ENCODE results near the gene WASL.

DNA sequence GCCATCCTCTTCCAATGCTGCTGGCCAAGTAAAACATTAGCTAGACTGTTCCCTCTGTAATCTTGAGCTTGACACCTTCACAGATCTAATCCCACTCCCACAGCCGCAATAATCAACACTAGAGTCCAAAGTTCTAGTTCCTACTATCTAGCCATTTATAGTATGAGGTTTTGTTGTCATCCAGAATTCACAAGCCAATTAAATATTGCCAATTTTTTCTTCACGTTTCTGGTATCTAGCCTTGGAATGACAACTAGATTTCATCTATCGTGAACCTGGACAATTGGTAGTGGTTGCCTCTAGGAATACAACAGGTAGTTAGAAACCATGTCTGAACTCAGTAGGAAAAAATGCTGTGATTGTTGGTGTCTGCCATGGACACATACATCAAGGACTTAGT, 10.4 kb downstream of the WASL start:
- TF ChIP-seq, protein P1, sequence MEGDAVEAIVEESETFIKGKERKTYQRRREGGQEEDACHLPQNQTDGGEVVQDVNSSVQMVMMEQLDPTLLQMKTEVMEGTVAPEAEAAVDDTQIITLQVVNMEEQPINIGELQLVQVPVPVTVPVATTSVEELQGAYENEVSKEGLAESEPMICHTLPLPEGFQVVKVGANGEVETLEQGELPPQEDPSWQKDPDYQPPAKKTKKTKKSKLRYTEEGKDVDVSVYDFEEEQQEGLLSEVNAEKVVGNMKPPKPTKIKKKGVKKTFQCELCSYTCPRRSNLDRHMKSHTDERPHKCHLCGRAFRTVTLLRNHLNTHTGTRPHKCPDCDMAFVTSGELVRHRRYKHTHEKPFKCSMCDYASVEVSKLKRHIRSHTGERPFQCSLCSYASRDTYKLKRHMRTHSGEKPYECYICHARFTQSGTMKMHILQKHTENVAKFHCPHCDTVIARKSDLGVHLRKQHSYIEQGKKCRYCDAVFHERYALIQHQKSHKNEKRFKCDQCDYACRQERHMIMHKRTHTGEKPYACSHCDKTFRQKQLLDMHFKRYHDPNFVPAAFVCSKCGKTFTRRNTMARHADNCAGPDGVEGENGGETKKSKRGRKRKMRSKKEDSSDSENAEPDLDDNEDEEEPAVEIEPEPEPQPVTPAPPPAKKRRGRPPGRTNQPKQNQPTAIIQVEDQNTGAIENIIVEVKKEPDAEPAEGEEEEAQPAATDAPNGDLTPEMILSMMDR (IDR thresholded peaks at IDR 0.05): no peak
- TF ChIP-seq, protein P2, sequence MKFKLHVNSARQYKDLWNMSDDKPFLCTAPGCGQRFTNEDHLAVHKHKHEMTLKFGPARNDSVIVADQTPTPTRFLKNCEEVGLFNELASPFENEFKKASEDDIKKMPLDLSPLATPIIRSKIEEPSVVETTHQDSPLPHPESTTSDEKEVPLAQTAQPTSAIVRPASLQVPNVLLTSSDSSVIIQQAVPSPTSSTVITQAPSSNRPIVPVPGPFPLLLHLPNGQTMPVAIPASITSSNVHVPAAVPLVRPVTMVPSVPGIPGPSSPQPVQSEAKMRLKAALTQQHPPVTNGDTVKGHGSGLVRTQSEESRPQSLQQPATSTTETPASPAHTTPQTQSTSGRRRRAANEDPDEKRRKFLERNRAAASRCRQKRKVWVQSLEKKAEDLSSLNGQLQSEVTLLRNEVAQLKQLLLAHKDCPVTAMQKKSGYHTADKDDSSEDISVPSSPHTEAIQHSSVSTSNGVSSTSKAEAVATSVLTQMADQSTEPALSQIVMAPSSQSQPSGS (CRISPR knock-in tag; IDR thresholded peaks at IDR 0.05; ENCODE audit: borderline replicate concordance, low read depth): no peak
- no peak for TF ChIP-seq GRHL2 (CRISPR knock-in tag; IDR thresholded peaks at IDR 0.05; ENCODE audit: insufficient replicate concordance, severe bottlenecking)
- TF ChIP-seq, protein P3, sequence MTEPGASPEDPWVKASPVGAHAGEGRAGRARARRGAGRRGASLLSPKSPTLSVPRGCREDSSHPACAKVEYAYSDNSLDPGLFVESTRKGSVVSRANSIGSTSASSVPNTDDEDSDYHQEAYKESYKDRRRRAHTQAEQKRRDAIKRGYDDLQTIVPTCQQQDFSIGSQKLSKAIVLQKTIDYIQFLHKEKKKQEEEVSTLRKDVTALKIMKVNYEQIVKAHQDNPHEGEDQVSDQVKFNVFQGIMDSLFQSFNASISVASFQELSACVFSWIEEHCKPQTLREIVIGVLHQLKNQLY (CRISPR knock-in tag; IDR thresholded peaks at IDR 0.05): no peak
- TF ChIP-seq, protein P4, sequence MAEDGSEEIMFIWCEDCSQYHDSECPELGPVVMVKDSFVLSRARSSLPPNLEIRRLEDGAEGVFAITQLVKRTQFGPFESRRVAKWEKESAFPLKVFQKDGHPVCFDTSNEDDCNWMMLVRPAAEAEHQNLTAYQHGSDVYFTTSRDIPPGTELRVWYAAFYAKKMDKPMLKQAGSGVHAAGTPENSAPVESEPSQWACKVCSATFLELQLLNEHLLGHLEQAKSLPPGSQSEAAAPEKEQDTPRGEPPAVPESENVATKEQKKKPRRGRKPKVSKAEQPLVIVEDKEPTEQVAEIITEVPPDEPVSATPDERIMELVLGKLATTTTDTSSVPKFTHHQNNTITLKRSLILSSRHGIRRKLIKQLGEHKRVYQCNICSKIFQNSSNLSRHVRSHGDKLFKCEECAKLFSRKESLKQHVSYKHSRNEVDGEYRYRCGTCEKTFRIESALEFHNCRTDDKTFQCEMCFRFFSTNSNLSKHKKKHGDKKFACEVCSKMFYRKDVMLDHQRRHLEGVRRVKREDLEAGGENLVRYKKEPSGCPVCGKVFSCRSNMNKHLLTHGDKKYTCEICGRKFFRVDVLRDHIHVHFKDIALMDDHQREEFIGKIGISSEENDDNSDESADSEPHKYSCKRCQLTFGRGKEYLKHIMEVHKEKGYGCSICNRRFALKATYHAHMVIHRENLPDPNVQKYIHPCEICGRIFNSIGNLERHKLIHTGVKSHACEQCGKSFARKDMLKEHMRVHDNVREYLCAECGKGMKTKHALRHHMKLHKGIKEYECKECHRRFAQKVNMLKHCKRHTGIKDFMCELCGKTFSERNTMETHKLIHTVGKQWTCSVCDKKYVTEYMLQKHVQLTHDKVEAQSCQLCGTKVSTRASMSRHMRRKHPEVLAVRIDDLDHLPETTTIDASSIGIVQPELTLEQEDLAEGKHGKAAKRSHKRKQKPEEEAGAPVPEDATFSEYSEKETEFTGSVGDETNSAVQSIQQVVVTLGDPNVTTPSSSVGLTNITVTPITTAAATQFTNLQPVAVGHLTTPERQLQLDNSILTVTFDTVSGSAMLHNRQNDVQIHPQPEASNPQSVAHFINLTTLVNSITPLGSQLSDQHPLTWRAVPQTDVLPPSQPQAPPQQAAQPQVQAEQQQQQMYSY (CRISPR knock-in tag; IDR thresholded peaks at IDR 0.05): no peak
- no peak for TF ChIP-seq GABPB1 (CRISPR knock-in tag; IDR thresholded peaks at IDR 0.05)
- TF ChIP-seq, protein P5, sequence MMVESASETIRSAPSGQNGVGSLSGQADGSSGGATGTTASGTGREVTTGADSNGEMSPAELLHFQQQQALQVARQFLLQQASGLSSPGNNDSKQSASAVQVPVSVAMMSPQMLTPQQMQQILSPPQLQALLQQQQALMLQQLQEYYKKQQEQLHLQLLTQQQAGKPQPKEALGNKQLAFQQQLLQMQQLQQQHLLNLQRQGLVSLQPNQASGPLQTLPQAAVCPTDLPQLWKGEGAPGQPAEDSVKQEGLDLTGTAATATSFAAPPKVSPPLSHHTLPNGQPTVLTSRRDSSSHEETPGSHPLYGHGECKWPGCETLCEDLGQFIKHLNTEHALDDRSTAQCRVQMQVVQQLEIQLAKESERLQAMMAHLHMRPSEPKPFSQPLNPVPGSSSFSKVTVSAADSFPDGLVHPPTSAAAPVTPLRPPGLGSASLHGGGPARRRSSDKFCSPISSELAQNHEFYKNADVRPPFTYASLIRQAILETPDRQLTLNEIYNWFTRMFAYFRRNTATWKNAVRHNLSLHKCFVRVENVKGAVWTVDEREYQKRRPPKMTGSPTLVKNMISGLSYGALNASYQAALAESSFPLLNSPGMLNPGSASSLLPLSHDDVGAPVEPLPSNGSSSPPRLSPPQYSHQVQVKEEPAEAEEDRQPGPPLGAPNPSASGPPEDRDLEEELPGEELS (CRISPR knock-in tag; IDR thresholded peaks at IDR 0.05): no peak
- TF ChIP-seq, protein P6, sequence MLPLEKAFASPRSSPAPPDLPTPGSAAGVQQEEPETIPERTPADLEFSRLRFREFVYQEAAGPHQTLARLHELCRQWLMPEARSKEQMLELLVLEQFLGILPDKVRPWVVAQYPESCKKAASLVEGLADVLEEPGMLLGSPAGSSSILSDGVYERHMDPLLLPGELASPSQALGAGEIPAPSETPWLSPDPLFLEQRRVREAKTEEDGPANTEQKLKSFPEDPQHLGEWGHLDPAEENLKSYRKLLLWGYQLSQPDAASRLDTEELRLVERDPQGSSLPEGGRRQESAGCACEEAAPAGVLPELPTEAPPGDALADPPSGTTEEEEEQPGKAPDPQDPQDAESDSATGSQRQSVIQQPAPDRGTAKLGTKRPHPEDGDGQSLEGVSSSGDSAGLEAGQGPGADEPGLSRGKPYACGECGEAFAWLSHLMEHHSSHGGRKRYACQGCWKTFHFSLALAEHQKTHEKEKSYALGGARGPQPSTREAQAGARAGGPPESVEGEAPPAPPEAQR (CRISPR knock-in tag; IDR thresholded peaks at IDR 0.05): no peak
- no peak for TF ChIP-seq ATF1 (CRISPR knock-in tag; IDR thresholded peaks at IDR 0.05)
- TF ChIP-seq, protein P7, sequence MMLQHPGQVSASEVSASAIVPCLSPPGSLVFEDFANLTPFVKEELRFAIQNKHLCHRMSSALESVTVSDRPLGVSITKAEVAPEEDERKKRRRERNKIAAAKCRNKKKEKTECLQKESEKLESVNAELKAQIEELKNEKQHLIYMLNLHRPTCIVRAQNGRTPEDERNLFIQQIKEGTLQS (CRISPR knock-in tag; conservative IDR thresholded peaks at IDR 0.05): no peak
